GM12872 (cell line): Measurements from ENCODE around the gene SOST.
A peak's percentile ranks its signal among the peaks of the same experiment; 100 is the strongest.

ENCODE experiments used
- TF ChIP-seq, protein P1 (sequence below): IDR thresholded peaks from 3 replicates; pipeline ENCODE4 v1.5.1; 2011; ENCODE audit warnings: low read depth, mild to moderate bottlenecking, low read length, moderate library complexity; ENCODE audit not compliant: insufficient read depth

SOST gene

DNA sequence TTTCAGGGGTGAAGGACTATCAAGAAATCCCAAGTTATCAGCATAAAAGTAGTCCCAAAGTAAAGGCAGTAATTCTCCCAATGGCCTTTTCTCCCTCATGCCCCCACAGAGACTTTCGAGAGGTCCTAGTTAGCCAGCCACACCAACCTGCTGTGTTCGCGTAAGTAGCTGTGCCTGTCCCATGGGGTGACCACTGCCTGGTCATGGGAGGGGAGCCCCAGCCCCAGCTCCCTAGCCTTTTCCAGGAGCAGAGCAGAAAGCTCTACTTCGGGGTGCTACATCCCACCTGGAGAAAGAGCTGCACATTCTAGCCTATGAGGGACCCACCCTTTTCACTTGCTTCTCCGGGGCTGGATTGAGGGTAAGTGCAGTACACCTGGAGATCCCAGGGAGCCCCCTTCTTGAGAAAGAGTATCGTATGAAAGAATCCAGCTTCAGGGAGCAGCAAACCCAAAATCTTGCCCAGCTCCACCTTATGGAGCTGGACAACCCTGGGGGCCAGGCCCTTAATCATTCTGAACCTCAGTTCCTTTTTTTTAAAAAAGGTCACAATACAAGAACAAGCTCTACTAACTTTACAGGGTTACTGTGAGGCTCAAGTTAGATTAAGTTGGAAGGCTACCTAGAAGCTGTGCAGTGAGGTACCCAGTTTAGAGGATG lies 8.6 kb upstream of the SOST start:
- TF ChIP-seq, protein P1, sequence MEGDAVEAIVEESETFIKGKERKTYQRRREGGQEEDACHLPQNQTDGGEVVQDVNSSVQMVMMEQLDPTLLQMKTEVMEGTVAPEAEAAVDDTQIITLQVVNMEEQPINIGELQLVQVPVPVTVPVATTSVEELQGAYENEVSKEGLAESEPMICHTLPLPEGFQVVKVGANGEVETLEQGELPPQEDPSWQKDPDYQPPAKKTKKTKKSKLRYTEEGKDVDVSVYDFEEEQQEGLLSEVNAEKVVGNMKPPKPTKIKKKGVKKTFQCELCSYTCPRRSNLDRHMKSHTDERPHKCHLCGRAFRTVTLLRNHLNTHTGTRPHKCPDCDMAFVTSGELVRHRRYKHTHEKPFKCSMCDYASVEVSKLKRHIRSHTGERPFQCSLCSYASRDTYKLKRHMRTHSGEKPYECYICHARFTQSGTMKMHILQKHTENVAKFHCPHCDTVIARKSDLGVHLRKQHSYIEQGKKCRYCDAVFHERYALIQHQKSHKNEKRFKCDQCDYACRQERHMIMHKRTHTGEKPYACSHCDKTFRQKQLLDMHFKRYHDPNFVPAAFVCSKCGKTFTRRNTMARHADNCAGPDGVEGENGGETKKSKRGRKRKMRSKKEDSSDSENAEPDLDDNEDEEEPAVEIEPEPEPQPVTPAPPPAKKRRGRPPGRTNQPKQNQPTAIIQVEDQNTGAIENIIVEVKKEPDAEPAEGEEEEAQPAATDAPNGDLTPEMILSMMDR = no peak

DNA sequence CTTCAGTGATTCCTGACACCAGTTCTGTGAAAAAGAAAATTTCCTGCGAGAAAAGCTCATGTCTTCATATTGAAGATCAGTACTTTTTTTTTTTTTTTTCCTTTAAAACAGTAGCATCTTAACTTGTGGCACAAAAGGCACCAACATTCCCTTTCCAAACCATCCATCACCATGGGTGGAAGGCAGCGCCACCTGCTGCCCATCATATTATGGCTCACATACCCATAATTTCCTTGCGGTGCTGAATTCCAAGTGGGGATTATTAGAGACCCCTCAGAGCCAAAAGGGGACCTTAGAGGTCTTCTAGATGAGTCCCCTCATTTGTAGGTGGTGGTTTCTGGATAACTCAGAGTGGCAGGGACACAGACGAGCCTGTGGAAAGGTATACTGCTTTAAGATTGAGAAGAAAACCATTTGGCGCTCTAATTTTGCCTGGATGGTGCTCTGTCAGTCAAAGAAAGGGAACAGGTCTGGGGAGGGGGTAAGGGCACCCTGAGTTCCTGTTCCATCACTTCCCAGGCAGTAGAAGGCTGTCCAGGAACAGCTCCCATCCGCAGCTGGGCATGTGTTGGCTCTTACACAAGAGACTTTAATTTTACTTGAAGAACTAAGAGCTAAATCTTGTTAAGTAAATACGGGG lies 7.9 kb upstream of the SOST start:
- TF ChIP-seq, protein P1 = peak; percentile 64

DNA sequence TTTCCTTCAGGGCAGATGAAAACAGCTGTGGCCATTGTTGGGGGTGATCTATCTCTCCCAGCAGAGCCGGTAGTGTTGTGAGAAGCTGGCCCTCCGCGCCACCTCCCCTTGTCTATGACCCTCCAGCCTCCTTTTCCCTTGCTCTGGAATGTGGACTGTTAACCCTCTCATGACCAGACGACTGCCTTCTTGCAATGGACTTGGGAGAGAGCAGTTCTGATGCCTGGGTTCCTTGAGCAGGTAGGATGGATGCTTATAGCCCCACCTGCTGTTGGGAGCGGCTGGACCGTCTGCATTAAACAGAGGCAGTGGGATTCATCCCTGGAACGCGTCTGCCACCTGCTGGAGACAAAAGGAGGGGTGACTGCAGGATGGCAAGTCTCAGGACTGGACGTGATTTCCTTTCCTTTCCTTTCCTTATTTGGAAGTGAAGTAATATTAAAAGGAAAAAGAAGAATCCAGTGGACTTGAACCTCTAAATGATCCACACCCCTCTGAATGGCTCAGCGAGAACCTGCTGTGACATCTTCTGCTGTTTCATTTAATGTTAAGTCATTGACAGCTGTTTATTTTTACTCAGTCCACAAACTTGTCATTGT lies 1.8 kb upstream of the SOST start:
- TF ChIP-seq, protein P1 = peak; percentile 98

DNA sequence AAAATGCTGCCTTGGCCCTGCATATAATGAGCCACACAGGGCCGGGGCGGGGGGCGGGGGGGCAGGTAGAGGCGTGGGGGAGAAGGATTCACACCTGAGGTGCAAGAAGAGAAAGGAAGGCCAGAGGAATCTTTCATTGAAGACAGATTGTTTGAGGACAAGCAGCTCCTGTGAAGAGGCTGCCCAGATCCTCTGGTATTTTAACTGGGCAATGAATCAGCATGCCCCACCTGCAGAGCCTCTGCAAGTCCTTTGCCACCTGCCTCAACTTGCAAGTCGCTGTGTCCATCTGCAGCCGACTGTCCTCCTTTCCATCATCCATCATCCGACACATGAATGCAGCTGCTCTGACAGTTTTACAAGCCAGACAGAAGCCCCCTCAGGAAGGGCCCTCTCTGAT lies 1.2 kb upstream of the SOST start:
- TF ChIP-seq, protein P1 = no peak

DNA sequence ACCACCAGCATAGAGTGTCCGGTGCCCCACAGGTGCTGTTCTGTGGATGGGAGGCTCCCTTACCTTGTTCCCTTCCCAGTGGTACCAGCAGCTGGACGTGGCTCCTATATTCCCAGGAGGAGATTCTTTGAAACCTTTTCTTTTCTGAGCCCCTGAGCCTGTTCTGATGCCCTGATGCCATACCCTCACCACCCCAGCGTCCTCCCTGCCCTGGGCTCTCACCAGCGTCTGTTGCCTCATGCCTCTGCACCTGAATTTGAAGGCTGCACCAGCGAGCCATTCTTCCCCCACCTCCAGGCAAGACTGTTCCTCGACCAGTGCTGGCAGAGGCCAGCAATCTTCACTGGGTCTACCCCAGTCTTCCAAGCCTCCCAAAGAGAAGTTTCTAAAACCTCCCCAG lies 505 bp downstream of the SOST start:
- TF ChIP-seq, protein P1 = no peak

DNA sequence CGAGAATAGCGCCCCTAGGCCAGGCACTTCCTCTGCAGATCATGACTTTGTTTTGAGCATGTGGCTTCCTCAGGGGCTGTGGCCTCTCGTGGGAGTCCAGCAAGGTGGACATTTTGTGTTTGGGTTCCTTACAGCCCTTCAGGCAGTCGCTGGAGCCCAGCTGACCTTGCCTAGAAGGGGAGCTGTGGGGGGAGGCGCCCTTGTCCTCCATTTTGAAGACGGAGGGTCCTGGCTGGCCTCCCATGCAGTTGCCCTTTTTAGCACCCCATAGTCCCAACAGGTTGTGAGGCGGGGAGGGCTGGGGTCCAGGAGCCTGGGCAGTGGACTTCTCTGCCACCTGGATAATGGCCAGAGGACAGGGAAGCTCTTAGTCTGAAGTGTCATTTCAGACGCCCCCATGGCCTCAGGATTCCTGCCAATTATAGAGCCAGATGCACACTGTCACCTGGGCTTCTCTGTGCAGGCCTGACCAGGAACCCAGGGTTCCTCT lies 1.4 kb downstream of the SOST start:
- TF ChIP-seq, protein P1 = no peak

DNA sequence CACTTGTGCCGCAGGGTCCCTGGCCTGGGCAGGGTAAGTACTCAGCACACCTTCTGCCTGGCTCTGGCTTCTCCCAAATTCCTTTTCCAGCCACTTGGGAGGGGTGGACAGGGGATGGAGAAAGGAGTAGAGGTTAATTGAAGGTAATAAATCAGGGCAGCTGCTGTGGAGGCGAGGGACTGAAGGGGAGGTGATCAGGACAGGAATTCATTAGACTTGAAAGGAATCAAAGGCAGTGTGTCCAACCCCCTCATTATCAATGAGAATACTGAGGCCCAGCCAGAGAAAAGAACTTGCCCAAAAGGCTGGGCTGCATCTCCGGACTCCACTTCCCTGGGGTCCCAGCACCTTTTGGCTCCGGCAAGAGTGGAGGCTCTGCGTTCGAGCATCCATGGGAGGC lies 2.4 kb downstream of the SOST start:
- TF ChIP-seq, protein P1 = no peak
